Liver (tissue), 3 donors: ENCODE data around the gene DCC.

Source experiments
- ATF3 ChIP-seq: IDR thresholded peaks from 2 replicates; pipeline ENCODE4 v1.6.1; 2016; ENCODE audit warnings: antibody characterized with exemption
- CTCF ChIP-seq: fragments of 150-350 bp; IDR thresholded peaks from 2 replicates; pipeline ENCODE4 v1.5.1; 2017; ENCODE audit warnings: improper control_type of control experiment, low read depth, low read length; ENCODE audit not compliant: missing input control
- JUND ChIP-seq, 2 donors: IDR thresholded peaks; 2 replicates each; pipeline ENCODE4 v1.6.1; 2016; ENCODE audit warnings: antibody characterized with exemption in 2 of 2
- MAX ChIP-seq: IDR thresholded peaks from 2 replicates; pipeline ENCODE4 v1.6.1; 2016; ENCODE audit warnings: antibody characterized with exemption
- REST ChIP-seq: IDR thresholded peaks from 2 replicates; pipeline ENCODE4 v1.6.1; 2016; ENCODE audit warnings: antibody characterized with exemption, mild to moderate bottlenecking
- YY1 ChIP-seq: IDR thresholded peaks from 2 replicates; pipeline ENCODE4 v1.6.1; 2016; ENCODE audit warnings: antibody characterized with exemption, mild to moderate bottlenecking
- ZBTB33 ChIP-seq: IDR thresholded peaks from 2 replicates; pipeline ENCODE4 v1.6.1; 2016; ENCODE audit warnings: antibody characterized with exemption
- donor health status: healthy.
- donor health status: healthy.

GRCh38 chr18:53224128-53224778 lies 884.3 kb downstream of the DCC start:
- TF ChIP-seq CTCF (no peak), JUND (IDR thresholded peaks at IDR 0.05) (no peak), ZBTB33 (no peak), ATF3 (no peak), MAX (no peak), YY1 (no peak), REST (no peak)
